Stimulated activated CD4-positive, alpha-beta T cell treated with anti-CD3 and anti-CD28 coated beads, Interleukin-15, amount 100 ng/mL, for 1 hour (primary cell): ENCODE measurements around the gene TAPT1.

Experiments
- DNase-seq, 2 donors: peaks; one replicate each; pipeline ENCODE4 v3.0.0-alpha.2; 2020; ENCODE audit warnings: low read depth in 1 of 2, low spot score in 1 of 2

The TAPT1 gene

GRCh38 chr4:16250661-16251365 is 24.5 kb upstream of the TAPT1 start:
- no peak for DNase-seq

- no peak for DNase-seq
Observed at GRCh38 chr4:16248605-16249004, 22.3 kb upstream of the TAPT1 start.

- no peak for DNase-seq
Observed at GRCh38 chr4:16245241-16245640, 19.0 kb upstream of the TAPT1 start.

DNA sequence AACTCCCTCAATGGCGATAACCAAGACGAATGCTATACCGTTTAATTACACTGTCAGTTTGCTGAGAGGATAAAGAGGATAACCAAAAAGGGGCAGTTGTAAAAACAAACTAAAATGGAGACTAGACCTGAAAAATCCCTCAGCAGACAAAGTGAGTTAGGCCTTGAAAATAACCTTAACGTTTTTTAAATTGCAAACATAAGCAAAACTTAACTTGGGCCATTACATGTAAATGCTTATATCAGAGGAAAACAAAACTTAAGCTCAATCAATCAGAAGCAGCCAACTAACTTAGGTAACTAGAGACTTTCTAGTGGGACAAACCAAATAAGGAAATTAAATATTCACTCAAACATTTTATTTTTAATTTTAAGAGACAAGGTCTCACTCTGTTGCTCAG is 17.0 kb upstream of the TAPT1 start:
- no peak for DNase-seq

DNA sequence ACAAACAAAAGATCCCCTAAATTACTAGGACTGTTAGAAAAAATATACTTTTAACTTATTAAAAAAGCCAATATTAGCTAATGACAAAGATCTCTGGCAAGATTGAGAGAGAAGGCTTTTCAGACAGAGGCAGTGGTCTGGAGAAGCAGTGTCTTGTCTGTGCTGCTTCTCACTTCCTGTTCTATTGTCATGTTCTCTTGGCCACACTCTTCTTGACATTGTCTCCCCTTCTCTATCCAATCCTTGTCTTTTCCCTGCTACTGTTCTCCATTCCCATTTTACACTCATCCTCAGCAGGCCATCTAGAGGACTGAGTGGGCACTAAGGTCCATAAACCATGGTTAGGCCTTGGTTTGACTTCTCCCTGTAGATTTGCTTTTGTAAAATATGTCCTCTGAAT is 14.0 kb upstream of the TAPT1 start:
- no peak for DNase-seq

DNA sequence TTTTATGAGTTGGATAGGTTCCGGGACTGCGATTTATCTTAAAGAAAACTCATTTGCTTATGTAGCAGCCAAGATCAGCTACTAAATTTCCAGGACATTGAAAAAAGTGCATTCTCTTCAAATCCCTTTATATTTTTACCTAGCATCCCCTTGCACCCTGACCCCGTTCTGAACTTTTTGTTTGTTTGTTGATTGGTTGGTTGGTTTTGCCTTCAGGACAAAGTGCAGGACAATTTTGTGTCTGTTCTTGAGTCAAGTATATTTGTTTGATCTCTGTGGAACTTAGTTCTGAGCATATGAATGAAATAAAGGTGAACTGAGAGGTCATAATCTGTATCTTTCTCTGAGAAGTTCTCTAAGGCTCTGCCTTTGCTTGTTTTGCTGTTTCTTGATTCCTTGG is 12.8 kb upstream of the TAPT1 start:
- no peak for DNase-seq

GRCh38 chr4:16238327-16238726 is 12.1 kb upstream of the TAPT1 start:
- no peak for DNase-seq

DNA sequence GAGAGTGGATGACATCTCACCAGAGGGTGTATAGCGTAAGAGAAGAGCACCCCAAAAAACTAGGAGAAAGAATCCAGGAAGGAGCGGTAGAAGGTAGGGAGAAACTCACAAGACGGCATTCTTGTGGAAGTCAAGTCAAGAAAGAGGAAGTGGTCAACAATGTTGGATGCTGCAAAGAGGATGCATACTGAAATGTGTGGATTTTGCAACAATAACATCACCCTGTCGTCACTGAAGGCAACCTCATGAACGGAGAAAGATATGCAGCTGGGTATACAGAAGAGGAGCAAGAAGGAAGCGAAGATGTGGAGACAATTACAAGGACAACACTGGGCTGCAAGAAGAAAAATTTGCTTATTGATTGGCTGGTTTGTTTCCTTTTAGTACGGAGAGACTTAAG is 11.4 kb upstream of the TAPT1 start:
- DNase-seq: no peak

DNA sequence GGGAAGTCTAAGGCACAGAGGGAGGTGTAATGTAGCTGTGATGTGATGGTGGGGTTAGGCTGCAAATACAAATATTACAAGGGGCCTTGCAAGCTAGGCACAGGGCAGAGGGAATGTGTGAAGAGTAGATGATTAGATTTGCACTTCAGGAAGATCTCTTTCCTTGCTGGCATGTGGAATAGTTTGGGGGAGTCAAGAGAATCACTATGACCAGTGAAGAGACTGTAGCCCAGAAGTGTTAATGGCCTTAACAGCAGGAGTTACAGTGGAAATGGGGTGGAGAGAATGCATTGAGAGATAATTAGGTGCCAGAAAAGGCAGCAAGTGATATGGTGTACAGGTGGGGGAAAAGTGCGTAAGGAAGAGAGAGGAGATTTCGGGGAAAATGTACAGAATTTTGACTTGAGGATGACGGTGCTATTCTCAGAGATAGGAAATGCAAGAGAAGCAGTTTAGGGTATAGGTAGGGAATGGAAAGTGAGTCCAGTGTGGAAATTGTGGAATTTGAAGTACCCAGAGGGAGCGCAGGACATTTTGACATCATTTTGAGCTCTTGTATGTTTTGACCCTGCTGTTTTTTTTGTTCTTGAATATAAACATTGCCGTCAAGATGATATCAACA is 10.2 kb upstream of the TAPT1 start:
- DNase-seq: no peak

DNA sequence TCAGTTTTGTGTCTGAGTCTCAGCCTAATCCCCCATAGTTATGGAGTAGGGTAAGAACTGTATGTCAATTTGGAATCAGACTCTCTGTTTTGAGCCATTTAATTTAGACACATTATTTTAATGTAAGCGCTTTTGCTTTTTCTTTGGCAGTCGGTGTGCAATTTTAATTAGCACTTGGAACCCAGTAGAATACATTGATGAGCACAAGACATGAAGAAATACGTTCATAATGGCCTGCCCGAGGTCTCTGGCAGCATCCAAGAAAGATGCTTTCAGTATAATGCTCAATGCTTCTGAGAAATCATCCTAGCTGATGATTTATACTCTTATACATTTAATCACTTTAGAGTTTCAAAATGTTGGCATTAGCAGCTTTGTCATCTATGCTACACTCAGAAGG is 8.9 kb upstream of the TAPT1 start:
- no peak for DNase-seq

DNA sequence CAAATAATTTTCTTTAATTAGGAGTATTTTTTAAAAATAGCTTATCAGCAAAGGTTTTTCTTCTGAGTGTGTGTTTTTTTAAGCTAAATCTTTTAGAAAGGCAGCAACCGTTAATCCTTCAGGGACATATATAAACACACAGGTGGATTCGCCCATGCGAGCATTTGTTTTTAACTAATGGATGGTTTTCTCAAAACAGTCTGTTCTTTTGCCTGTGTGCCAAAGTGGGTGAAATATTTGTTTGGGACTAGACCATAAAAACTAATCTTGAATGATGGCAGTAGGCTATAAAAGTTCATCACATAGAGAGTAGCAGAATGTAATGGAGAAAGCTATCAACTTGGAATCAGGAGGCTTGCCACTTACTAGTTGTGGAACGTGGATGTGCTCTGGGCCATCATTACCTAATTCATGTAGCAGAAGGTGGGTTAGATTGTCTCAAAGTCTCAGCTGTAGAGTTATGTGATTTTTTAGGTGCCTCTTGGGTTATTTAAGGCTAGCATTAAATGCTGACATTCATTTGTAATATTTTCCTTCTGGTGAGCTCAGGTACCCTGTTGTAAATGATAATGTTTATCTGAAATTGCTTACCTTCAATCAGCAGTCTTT is 7.4 kb upstream of the TAPT1 start:
- no peak for DNase-seq

- DNase-seq: no peak
Observed at GRCh38 chr4:16231570-16232245, 5.4 kb upstream of the TAPT1 start.

- no peak for DNase-seq
Observed at GRCh38 chr4:16230308-16230707, 4.0 kb upstream of the TAPT1 start.

DNA sequence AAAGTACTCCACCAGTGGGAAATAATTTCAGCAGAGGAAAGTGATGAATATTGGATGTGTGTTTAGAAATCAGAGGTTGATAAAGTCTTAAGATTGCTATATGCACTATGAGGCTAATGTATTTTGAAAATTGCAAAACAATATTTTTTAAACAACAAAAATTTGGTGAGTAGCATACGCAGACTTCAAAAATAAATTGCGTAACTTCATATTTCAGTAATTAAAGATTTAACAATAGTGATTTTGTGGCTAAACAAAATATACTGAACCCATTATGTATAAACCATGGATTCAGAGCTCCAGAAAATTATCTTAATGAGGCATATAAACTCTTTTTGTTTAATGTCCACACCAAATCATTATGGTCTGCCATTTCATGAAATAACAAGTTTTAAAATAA is 3.3 kb upstream of the TAPT1 start:
- no peak for DNase-seq

DNA sequence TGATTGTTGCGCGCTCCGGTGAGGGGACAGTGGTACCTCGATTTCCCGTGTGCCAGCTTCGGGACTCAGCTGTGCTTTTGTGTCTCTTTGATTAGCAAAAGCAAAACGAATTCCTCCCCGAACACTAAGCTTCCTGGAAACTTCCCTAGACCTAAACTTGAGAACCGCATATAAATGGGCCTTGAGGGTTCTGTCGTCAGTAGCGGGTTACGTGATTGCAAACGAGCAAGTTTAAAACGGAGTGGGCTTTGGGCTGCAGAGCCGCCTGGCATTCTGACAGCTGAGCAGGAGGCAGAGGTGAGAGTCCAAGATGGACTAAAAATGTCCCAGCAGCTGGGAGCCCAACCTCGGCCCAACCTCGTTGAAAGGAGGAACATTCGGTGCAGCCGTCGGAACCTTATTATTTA is 1.2 kb upstream of the TAPT1 start:
- no peak for DNase-seq

DNA sequence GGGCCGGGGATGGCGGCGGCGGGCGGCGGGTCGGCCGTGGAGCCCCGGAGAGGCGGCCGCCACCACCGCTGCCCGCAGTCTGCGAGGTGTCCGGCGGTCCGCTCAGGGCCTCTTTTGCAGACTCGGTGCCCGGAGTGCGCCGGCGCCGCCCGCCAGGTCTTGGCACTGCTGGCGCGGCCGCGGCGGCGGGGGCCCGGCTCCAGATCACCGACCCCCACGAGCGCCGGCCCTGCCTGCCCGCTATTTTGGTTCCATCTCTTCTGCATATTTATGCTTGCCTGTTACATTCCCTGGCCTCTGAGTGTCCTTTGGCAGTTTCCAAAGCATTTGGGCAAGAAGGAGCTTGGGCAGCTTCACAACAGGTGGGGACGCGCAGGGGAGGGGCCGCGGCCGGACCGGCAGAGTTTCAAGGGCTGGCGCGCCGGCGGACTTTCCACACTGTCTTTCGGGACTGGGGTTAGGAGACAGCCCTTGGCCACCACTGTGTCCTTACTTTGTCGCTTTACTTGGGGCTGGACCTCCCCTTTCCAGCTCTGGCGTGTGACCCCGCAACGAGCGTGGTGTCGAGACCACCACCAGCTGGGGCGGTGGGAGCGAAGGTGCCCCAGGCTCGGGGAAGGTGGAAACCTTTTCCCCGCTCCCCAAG is 668 bp upstream of the TAPT1 start:
- DNase-seq: peak; percentile 3 to 12

GRCh38 chr4:16225167-16225862 is 956 bp downstream of the TAPT1 start:
- DNase-seq: no peak

- no peak for DNase-seq
Observed at GRCh38 chr4:16224264-16225166, 1.8 kb downstream of the TAPT1 start.

DNA sequence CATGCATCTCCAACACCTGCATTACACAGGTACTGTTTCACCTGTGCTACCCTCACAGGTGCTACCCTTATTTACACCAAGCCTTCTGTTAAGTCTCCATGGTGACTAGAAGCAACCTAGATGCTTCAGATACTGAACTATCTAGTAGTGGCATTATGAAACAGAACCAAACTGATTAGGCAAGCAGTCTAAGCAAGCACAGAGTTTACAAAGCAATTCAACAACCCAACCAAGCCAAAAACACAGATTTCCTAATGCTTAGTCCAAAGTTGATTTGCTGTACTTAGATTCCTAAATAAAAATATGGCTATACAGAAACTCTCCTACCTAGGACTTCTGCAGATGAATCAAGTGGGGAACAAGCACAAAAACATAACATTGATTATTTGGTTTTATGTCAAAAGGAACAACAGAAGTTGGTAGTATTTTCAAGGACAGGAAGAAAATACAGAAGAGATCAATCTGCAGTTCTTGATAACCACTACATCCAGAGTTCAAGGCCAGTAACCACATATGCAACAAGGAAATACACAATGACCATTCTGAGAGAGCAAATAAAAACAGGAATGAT is 3.2 kb downstream of the TAPT1 start:
- no peak for DNase-seq

DNA sequence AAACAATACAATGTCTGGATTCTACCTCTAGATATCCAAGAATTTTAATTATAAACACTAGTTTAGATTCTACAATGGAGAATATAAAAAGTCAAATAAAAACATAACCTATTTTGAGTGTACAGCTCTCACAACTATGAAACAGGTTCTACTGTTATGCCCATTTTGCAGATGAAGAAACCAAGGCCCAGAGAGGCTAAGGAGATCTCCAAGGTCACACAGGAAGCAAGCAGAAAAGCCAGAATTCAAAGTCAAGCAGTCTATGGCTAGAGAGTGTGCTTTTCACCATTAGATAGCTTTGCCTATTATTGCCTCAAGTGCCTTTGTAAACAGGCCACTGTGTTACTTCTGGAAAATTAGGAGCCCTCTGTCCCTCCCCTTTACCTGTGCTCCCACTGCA is 7.3 kb downstream of the TAPT1 start:
- DNase-seq: no peak
